ENCODE results near the gene PTGER1.

The PTGER1 gene

DNA sequence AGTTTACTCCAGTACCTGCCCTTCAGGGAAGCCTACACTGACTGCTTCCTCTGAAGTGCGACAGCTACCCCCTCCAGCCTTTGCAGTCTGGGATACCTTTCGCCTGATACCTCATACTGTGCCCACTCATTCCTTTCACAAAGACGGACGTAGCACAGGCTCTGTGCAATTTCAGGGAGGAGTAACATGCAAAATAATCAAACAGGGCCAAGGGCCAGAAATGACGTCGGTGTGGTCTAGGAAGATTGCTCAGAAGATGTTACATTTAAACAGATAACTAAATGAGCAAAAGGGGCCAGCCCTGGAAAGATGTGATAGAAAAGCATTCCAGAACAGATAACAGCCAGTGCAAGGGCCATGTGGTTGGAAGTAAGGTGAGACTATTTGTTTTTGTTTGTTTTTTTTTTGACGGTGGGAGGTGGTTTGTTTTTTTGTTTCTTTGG is 49.4 kb downstream of the PTGER1 start:
- Histone ChIP-seq H3K36me3 (ENCODE audit: control insufficient read depth in 2 of 2, insufficient read depth in 2 of 2, low read length in 2 of 2) (no peaks in the 10 kb centered on the region), H3K4me3 (ENCODE audit: low read length in 2 of 2) (no peak overlapping the region), H3K27me3 (ENCODE audit: control insufficient read depth in 1 of 2, insufficient read depth in 2 of 2, low read length in 2 of 2) (no peaks in the 10 kb centered on the region), H3K4me1 (ENCODE audit: control insufficient read depth, insufficient read depth, low read length) (no peaks in the 10 kb centered on the region), H3K27ac (ENCODE audit: low read length) (no peak overlapping the region), H3K9me3 (ENCODE audit: control insufficient read depth in 2 of 2, low read length in 2 of 2) (no peaks in the 10 kb centered on the region), H3K9ac (ENCODE audit: low read length in 2 of 2) (no peak overlapping the region)

Measured in stomach smooth muscle (tissue), 2 donors.